ENCODE measurements around the gene DLGAP1.

- TF ChIP-seq ZNF70 (CRISPR knock-in tag; IDR thresholded peaks at IDR 0.05) (no peak), PPARA (CRISPR knock-in tag; IDR thresholded peaks at IDR 0.05; ENCODE audit: borderline replicate concordance) (no peak), TOX (CRISPR knock-in tag; IDR thresholded peaks at IDR 0.05; ENCODE audit: borderline replicate concordance) (no peak), CSRNP3 (CRISPR knock-in tag; IDR thresholded peaks at IDR 0.05) (no peak), ZFP3 (CRISPR knock-in tag; IDR thresholded peaks at IDR 0.05) (no peak), ISL1 (CRISPR knock-in tag; IDR thresholded peaks at IDR 0.05) (no peak), RARB (CRISPR knock-in tag; IDR thresholded peaks at IDR 0.05) (no peak), PATZ1 (CRISPR knock-in tag; IDR thresholded peaks at IDR 0.05; ENCODE audit: borderline replicate concordance) (no peak)
- TF ChIP-seq, protein P1, sequence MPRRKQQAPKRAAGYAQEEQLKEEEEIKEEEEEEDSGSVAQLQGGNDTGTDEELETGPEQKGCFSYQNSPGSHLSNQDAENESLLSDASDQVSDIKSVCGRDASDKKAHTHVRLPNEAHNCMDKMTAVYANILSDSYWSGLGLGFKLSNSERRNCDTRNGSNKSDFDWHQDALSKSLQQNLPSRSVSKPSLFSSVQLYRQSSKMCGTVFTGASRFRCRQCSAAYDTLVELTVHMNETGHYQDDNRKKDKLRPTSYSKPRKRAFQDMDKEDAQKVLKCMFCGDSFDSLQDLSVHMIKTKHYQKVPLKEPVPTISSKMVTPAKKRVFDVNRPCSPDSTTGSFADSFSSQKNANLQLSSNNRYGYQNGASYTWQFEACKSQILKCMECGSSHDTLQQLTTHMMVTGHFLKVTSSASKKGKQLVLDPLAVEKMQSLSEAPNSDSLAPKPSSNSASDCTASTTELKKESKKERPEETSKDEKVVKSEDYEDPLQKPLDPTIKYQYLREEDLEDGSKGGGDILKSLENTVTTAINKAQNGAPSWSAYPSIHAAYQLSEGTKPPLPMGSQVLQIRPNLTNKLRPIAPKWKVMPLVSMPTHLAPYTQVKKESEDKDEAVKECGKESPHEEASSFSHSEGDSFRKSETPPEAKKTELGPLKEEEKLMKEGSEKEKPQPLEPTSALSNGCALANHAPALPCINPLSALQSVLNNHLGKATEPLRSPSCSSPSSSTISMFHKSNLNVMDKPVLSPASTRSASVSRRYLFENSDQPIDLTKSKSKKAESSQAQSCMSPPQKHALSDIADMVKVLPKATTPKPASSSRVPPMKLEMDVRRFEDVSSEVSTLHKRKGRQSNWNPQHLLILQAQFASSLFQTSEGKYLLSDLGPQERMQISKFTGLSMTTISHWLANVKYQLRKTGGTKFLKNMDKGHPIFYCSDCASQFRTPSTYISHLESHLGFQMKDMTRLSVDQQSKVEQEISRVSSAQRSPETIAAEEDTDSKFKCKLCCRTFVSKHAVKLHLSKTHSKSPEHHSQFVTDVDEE (CRISPR knock-in tag; IDR thresholded peaks at IDR 0.05) = no peak
- TF ChIP-seq, protein P2, sequence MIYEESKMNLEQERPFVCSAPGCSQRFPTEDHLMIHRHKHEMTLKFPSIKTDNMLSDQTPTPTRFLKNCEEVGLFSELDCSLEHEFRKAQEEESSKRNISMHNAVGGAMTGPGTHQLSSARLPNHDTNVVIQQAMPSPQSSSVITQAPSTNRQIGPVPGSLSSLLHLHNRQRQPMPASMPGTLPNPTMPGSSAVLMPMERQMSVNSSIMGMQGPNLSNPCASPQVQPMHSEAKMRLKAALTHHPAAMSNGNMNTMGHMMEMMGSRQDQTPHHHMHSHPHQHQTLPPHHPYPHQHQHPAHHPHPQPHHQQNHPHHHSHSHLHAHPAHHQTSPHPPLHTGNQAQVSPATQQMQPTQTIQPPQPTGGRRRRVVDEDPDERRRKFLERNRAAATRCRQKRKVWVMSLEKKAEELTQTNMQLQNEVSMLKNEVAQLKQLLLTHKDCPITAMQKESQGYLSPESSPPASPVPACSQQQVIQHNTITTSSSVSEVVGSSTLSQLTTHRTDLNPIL (CRISPR knock-in tag; IDR thresholded peaks at IDR 0.05; ENCODE audit: low read depth) = no peak
These were observed 534.3 kb downstream of the DLGAP1 start for GRCh38 chr18:3920832-3921231.

Data from SK-N-SH treated with all-trans-retinoic acid at 6 μM for 48 hours (cell line).